NCI-H460 (cell line): ENCODE data around the gene TRANK1. TPM values are rescaled to one million over a fixed set of nuclear protein-coding genes. Genes with fewer than 3 reads are reported as not detected.
"Not testable (repeated sequence)": the region's sequence is repeated elsewhere in the genome, so short reads cannot be mapped to it uniquely, and the experiment has no call there.

ENCODE experiments used
- DNase-seq: peaks from one replicate; pipeline ENCODE4 v3.0.0-alpha.2; 2016; ENCODE audit warnings: low read depth; ENCODE audit errors: extremely low read depth
- polyA plus RNA-seq: library from polyadenylated mRNA; depleted of rRNA; stranded (reverse); fragments of >200 nt; gene quantifications from 2 replicates; pipeline ENCODE4 v1.2.3, GENCODE V29; 2014; cell fraction: nucleus; rRNA removed
- total RNA-seq: library from RNA; depleted of rRNA; stranded (reverse); fragments of >200 nt; shearing (Covaris generic); gene quantifications from 2 replicates; pipeline ENCODE4 v1.2.3, GENCODE V29; 2014; rRNA removed

The TRANK1 gene
- total RNA-seq: 1.9 and 5.3 TPM in 2 replicates
- 0.47 and 0.75 TPM in 2 replicates for polyA plus RNA-seq

- no peak for DNase-seq
Measured at GRCh38 chr3:36944641-36945270, at the start of gene TRANK1. TRANK1 (minus strand) TSS chr3:36945054; CDS start chr3:36944809, 245 bp downstream.

- peak; percentile 100 for DNase-seq
Measured at GRCh38 chr3:36993326-36994283, 48.8 kb upstream of the TRANK1 start, which contains the start of gene MLH1. MLH1 (plus strand) TSS chr3:36993518; CDS start chr3:36993548, 30 bp downstream.

- no peak for DNase-seq
Measured at GRCh38 chr3:36992806-36993325, 48.0 kb upstream of the TRANK1 start, which contains the start of gene EPM2AIP1. EPM2AIP1 (minus strand) TSS chr3:36993131; CDS start chr3:36993077, 54 bp downstream.

- DNase-seq: peak; percentile 5
Measured at GRCh38 chr3:36991923-36992805, 47.3 kb upstream of the TRANK1 start.

- DNase-seq: no peak
Measured at GRCh38 chr3:36991147-36991546, 46.3 kb upstream of the TRANK1 start.

GRCh38 chr3:36989568-36989967, 44.7 kb upstream of the TRANK1 start:
- no peak for DNase-seq

- DNase-seq: no peak
Measured at GRCh38 chr3:36989005-36989404, 44.2 kb upstream of the TRANK1 start.

GRCh38 chr3:36988356-36988755, 43.5 kb upstream of the TRANK1 start:
- no peak for DNase-seq

GRCh38 chr3:36981006-36981405, 36.2 kb upstream of the TRANK1 start:
- no peak for DNase-seq

GRCh38 chr3:36973139-36973538, 28.3 kb upstream of the TRANK1 start:
- DNase-seq: no peak

- DNase-seq: no peak
Measured at GRCh38 chr3:36972163-36972562, 27.3 kb upstream of the TRANK1 start.

GRCh38 chr3:36969540-36970432, 24.9 kb upstream of the TRANK1 start:
- no peak for DNase-seq

GRCh38 chr3:36969085-36969484, 24.2 kb upstream of the TRANK1 start:
- DNase-seq: no peak

GRCh38 chr3:36965440-36965839, 20.6 kb upstream of the TRANK1 start:
- DNase-seq: no peak

GRCh38 chr3:36964817-36965216, 20.0 kb upstream of the TRANK1 start:
- DNase-seq: no peak

GRCh38 chr3:36964331-36964730, 19.5 kb upstream of the TRANK1 start:
- DNase-seq: no peak

- DNase-seq: not testable (repeated sequence)
Measured at GRCh38 chr3:36963008-36963407, 18.2 kb upstream of the TRANK1 start.

- DNase-seq: no peak
Measured at GRCh38 chr3:36960502-36960901, 15.6 kb upstream of the TRANK1 start.

GRCh38 chr3:36959821-36960220, 15.0 kb upstream of the TRANK1 start:
- DNase-seq: no peak
